HT-29 (cell line): ENCODE measurements around the gene AGPAT3. TPM values are rescaled to one million over a fixed set of nuclear protein-coding genes. Genes with fewer than 3 reads are reported as not detected.
"Not testable (repeated sequence)": the region's sequence is repeated elsewhere in the genome, so short reads cannot be mapped to it uniquely, and the experiment has no call there.

Source experiments
- DNase-seq: peaks from one replicate; pipeline ENCODE4 v3.0.0-alpha.2; 2015; ENCODE audit warnings: low spot score
- total RNA-seq: library from RNA; depleted of rRNA; stranded (reverse); fragments of >200 nt; shearing (Covaris generic); gene quantifications from 2 replicates; pipeline ENCODE4 v1.2.3, GENCODE V29; 2014; rRNA removed

The AGPAT3 gene, protein sequence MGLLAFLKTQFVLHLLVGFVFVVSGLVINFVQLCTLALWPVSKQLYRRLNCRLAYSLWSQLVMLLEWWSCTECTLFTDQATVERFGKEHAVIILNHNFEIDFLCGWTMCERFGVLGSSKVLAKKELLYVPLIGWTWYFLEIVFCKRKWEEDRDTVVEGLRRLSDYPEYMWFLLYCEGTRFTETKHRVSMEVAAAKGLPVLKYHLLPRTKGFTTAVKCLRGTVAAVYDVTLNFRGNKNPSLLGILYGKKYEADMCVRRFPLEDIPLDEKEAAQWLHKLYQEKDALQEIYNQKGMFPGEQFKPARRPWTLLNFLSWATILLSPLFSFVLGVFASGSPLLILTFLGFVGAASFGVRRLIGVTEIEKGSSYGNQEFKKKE
- total RNA-seq, result 31.6 and 39.6 TPM in 2 replicates

DNA sequence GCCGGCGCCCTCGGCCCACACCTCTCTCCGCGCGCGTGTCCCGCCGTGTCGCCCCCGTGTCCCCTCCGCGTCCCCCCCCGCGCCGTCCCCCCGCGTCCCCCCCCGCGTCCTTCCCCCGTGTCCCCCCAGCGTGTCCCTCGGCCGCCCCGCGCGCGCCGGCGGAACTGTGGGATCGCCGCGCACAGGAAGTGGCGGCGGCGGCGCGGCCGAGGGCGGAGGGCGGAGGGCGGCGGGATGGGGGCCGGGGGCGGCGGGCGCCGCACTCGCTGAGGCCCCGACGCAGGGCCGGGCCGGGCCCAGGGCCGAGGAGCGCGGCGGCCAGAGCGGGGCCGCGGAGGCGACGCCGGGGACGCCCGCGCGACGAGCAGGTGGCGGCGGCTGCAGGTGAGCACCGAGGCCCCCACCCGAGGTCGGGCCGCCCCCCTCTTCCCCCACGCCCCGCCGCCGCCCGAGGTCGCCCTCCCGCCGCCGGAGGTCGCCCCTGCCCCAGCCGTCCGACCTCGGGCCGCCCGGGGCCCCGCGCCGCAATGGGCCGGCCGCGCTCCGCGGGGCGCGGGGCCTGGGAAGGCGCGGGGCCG is at the start of gene AGPAT3:
AGPAT3 (plus strand) TSS at position 262 of the 578 bp plus-strand sequence. CDS start 94,459 bp downstream, outside the sequence.
- no peak for DNase-seq

DNA sequence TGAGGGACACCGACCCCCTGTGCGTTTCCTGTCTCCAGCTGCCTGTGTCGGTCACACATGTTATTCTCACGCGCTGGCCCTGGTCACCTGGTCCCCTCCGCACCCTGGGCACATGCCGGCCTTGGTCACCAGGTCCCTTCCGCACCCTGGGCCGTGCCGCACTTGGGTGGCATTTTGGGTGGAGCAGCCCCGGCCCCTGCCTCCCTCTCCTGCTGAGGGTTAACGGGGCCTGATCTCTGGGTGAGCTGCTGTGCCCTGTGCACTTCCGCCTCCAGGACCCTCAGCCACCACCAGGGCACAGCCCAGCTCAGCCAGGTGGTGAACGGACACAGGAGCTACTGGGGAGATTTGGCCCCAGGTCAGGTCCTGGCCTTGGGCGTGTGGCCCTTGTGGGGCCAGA is 49.0 kb upstream of the AGPAT3 start:
- no peak for DNase-seq

DNA sequence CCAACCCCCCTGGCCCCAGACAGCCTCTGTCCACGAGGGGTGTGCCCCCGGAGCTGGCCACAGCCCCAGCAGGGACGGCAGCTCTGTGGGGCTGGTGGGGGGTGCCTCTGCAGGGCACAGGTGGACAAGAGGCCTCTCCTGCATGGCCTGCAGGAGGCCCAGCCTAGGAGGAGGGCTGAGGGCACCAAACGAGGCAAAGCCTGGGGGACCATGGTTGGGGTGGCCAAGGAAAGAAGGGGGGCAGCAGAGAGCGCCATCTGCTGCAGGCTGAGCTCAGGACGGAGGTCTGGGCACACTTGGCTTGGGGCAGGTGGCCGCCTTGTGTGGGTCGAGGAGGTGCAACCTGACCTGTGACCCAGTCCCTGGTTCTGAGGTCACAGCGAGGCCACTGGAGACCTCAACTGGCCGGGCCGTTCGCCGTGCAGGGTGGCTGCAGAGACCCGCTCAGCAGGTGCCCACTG is 48.4 kb upstream of the AGPAT3 start:
- DNase-seq, result no peak

DNA sequence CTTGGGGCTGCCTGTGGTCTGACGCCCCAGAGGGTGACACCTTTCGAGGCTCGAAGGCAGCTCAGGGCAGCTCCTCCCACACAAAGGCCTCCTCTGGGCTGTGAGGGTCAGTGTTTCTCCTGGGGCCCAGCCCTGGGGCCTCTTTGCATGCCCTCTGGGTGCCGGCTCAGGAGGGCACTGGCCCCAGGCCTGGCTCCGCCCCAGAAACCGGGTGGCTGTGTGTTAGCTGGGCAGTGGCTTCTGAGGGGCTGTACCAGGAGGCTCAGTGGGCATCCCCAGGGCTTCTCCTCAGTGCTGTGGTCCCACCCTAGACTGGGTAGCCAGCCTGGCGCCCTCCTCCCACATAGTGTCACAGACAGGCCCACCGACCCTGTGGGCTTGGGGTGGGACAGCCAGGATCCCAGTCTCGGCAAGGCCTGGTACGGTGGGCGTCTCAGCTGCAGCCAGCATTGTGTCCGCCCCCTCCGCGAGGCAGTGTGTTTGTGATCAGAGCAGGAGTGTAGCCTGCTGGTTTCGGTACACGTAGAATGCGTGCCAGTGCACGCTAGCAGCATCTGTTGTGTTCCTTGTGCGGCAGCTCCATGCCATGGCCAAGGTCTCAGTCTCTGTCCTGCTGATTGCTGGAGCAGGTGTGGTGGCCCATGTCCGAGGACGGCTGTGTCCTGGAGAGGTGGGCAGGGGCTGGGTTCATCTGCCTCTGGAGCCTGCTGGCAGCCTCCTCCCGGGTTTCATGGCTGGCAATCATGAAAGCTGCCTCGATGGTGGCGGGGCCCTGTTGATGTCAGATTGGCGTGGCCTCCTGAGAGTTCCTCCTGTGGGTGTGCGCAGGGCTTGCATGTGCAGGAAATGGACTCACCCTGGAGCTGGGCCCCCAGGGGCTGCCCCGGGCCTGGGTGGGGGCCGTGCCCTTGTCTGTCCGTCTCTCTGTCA is 47.6 kb upstream of the AGPAT3 start:
- no peak for DNase-seq

DNA sequence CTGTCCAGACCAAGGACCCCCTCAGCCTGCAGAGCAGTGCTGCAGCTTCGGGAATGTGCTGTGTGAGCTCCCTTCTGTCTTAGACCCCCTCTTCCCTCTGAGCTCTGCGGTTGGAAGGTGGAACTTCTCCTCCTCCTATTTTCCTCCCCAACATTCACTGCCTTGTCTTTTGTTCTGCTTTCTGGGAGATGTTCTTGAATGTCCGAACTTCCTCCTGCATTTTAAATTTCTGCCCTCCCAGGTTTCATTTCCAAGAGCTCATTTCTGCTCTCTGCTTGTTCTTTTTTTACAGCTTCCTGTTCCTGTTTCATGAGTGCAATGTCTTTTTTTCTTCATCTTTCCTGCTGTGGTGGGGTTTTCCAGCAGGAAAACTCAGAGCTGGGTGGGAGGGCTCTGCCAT is 46.3 kb upstream of the AGPAT3 start:
- no peak for DNase-seq

DNA sequence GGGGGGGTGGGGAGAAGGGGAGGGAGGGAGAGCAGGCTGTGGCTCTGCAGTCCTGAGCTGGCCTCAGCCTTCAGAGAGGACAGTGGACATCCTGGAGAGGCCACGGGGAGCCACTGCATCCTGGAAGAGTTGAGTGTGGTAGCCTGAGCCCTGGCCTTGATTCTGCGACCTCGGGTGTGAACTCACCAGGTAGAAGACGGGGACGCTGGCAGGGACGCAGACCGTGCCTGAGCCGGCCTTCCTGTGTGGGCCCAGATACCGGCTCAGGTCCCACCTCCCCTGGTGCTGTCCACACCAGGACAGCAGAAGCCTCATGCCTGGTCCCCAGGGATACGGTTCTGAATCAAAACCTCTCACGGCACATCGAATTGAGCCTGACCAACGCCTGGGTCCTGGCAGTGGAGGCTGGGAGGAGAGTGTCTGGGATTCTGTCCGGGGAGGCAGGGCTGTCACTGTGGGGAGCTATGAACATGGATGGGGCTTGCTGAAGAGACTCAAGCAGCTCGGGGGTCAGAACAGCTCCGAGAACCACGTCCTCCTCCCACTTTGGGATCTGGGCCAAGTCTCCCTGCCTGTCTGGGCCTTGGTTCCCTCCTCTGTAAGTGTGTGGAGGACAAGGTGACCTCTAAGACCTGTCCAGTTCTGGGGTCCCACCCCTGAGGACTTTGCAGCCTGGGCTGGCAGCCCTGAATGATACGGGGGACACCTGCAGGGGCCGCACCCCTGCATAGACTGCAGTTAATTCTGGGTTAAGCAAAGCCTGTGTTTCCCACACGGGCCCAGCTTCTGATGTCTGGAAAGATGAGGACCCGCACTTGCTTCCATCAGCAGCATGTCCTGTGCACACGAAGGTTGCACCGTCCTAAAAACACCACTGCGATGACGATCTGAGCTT is 45.3 kb upstream of the AGPAT3 start:
- DNase-seq, result no peak

DNA sequence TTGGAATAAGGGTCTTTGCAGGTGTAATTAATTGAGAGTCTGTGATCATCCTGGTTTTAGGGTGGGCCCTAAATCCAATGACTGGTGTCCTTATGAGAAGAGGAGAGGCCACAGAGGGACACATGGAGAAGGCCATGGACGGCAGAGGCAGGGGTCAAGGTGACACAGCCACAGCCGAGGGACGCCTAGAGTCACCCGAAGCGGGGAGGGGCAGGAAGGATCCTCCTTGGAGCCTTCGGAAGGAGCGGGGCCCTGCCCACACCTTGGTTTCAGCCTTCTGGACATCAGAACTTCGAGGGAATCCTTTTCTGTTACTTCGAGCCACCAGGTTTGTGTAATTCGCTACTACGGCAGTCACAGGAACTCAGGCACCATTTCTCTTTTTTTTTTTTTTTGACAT is 44.6 kb upstream of the AGPAT3 start:
- DNase-seq, result no peak

DNA sequence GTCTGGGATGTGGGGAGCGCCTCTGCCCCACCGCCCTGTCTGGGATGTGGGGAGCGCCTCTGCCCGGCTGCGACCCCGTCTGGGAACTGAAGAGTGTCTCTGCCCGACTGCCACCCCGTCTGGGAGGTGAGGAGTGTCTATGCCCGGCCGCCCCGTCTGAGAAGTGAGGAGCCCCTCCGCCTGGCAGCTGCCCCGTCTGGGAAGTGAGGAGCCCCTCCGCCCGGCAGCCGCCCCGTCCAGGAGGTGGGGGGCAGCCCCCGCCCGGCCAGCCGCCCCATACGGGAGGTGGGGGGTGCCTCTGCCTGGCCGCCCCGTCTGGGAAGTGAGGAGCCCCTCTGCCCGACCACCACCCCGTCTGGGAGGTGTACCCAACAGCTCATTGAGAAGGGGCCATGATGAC is 42.9 kb upstream of the AGPAT3 start:
- DNase-seq, result not testable (repeated sequence)

DNA sequence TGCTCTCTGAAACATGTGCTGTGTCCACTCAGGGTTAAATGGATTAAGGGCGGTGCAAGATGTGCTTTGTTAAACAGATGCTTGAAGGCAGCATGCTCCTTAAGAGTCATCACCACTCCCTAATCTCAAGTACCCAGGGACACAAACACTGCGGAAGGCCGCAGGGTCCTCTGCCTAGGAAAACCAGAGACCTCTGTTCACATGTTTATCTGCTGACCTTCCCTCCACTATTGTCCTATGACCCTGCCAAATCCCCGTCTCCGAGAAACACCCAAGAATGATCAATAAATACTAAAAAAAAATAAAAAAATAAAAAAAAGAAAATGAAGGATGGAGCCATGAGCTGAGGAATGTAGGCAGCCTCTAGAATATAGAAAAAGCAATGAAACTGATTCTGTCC is 42.3 kb upstream of the AGPAT3 start:
- not testable (repeated sequence) for DNase-seq

DNA sequence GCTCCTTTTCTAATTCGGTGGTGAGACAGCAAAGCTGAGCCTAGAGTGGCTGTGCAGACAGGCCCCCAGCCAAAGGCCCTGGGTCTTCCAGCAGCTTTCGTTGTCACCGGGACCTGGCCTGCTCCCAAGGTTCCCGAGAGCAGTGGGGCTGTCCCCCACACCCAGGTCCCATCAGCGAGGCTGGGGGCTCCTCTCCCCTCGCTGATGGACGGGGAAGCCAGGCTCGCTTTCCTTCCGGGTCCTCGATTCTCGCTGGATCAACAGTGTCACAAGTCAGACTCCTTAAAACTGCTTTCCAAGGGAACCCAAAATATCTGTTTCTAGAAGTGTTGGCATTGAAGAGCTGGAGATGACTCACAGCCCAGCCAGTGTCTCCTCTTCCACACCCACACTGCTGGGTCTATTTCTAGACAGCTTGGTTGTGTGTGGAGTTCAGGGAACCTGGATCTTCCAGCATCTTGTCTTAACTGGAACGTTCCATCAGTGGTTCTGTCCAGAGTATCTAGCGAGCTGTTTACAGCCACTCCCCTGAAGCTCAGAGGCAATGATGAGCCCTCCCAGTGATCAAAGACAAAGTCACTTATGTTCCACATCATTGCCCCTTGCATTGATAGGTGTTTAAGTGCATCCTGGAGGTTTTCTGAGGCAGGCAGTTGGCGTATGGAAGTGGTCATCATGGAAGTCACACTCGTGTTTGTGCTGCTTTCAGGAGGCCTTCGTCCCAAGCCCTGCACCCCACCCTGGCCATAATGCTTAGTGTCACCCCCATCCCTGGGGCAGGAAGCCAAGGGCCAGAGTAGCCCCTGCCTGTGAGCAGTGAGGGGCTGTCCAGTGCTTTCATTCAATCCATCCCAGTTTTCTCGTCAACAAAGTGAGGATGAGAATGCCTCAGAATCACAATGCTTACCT is 40.4 kb upstream of the AGPAT3 start:
- no peak for DNase-seq

DNA sequence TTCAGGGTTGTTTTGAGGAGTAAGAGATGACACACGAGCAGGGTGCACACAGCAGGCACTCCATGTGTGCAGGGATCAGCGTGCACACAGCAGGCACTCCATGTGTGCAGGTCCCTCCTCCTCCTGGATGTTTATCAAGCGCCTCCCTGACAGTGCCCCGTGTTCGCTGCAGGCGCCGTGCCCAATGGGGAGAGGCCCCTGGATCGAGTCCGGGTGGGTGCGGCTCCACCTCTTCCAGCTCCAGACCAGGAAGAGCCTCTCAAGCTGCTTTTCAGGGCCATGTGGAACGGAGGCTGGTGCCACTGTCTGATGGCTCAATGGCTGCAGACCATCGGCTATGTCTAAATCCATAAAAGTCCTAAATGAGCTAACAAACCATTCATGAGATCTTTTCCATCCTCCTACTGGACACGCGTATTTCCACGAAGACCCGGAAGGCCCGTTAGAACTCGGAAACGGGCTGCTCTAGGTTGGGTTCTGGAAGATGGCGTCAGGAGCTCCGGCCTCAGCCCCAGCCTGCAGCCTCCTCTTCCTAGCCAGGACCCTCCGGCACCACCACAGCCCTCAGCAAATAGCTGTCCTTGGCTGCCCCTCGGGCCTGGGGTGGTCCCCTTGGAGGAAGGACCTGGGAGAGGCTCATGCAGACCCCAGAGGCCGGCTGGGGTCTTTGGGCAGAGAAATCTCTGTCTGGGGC is 39.6 kb upstream of the AGPAT3 start:
- no peak for DNase-seq

DNA sequence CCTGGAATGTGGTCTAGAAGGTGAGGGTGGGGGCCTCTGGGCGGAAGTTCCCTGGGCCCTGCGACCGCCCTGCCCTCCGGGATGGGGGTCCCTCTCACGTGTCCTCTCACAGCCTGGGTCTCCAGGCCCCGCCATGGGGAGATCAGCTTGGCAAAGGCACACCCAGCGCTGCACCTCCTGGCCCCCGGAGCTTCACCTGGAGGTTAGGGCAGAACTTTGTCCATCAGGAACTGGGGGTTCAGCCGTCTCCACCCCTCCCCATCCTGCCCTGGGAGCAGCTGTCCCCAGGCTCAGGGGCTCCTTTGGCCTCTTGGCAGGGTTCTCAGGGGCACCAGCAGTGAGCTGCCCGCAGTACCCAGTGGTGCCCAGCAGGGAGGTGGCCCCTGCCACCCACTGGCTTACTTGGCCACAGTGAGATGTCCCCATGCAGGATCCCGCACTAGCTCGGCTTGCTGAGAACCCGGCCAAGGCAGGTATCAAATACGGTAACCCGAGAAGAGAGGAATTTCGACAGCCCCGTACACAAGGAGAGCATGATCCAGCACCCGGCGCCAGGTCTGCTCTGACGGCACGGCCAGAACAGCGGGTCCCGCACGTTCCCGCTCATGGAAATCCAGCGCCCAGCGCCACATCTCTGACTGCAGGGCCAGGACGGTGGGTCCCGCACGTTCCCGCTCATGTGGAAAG is 38.9 kb upstream of the AGPAT3 start:
- DNase-seq, result no peak

DNA sequence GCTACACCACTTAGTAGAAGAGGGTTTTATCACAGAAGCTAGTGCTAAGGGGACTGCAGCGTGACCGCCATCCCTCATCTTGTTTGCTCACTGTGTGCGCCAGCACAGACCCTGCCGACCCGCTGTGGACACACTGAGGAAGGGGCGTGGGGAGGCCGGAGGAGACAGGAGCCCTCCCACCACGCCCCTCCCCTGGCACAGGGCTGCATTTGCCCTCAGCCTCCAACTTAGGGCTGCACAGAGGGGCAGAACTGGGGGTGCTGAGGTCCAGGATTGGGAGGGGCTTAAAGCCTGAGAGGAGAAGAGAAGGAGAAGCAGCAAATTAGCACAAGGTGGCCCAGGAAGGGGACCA is 38.4 kb upstream of the AGPAT3 start:
- DNase-seq, result no peak

DNA sequence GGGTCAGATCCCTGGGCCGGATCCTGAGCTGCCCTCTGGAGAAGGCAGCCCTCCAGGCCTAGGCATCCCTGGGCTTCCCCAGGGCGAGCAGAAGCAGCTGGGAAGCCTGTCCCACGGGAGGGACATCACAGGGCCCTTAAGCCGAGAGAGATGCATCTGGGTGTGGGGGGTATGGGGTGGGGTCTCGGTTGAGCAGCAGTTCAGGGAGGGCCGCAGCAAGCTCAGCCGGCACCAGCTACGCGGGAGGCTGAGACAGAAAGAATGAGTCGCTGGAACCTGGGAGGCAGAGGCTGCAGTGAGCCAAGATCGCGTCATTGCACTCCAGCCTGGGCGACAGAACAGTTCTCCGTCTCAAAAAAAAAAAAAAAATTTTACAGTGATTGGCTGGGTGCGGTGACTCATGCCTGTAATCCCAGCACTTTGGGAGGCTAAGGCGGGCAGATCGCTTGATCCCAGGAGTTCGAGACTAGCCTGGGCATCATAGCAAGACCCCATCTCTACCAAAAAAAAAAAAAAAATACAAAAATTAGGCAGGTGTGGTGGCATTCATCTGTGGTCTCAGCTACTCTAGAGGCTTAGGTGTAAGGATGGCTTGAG is 37.9 kb upstream of the AGPAT3 start:
- no peak for DNase-seq

DNA sequence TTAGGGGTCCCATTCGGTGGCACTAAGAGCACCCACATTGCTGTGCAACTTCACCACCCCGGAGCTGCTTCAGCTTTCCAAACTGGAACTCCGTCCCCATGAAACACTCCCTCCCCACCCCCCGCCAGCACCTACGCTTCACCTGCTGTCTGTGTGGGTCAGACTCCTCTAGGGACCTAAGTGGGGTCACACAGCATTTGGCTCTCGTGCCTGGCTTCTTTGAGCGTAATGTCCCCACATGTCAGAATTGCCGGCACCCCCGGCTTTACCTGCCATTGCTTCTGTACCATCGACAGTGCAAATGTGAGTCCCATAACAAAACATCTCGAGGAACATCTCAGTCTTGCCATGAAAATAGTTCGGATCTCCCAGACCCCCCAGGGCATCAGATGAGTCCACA is 35.9 kb upstream of the AGPAT3 start:
- DNase-seq, result no peak

DNA sequence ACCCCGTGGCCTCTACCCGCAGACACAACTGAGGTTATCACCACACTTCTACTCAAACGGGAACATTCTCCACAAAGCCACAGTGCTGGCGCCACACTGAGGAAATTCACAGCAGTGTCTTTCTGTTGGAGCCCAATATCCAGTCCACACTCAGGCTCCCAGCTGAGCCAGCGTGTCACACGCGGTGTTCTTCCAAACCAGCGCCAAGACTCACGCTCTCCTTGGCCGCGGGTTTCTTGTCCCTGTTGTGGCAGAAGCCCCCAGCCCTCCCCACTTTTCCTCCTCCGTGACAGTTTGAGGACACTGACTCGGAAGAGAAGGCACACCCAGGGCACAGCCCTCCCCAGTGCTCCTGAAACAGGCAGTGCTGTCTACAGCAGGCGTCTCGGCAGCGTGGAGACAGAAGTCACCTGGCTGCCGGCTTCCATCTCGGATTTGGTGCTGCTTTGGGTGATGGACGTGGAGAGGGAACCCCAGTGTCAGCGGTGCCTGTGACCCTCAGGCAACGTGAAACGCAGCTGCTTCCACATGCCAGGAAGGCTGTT is 35.4 kb upstream of the AGPAT3 start:
- no peak for DNase-seq

DNA sequence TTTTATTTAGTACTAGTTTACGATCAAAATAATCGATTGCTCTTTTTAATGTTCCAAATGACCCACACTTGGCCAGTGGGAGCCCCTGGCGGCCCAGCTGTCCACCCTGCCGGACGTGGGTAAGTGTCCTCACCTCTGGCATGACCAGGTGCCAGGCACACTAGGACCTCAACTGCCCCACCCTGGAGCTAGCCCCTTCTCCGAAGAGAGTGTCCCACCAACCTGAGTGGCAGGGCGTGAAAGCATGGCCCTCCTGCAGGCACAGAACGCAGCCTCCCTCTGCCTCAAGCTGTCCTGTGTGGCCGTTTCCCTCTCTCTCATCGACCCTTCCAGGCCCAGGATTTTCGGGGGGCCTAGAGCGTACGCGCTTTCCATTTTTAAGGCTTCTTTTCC is 32.9 kb upstream of the AGPAT3 start:
- DNase-seq, result no peak

DNA sequence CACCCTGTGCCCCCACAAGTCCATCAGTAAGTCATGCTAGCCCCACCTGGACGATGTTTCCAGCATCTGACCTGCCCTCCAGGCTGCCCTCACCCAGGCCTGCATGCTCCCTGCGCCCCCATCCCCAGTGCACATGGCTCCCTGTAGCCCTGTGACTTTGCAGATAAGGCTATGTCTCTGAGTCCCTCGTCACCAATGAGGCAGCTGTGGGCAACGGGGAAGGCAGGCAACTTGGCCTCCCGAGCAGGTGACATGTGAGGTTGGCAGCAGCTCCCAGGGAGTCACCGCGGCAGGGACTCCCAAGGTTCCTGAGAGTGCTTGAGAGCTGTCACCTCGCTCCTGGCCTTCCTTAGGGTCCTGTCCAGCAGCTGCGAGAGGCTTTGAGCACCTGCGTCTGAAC is 32.4 kb upstream of the AGPAT3 start:
- DNase-seq, result no peak
